SK-N-MC (cell line): ENCODE measurements around the gene PLXNB3.

ENCODE experiments used
- DNase-seq: peaks from one replicate; pipeline ENCODE4 v3.0.0-alpha.2; 2011; ENCODE audit warnings: low read depth, low spot score
- H3K27ac ChIP-seq: fragments of 200-600 bp; sonication (generic); 2 replicates; pipeline ENCODE4 v1.5.1; 2016; ENCODE audit warnings: mixed run types
- H3K36me3 ChIP-seq: fragments of 200-600 bp; sonication (generic); 2 replicates; pipeline ENCODE4 v1.6.1; 2017; ENCODE audit warnings: antibody characterized with exemption, low read length, mixed read lengths; ENCODE audit not compliant: insufficient read depth
- H3K4me3 ChIP-seq: fragments of 200-600 bp; sonication (generic); 2 replicates; pipeline ENCODE4 v1.5.1; 2016
- H3K9ac ChIP-seq: fragments of 200-600 bp; sonication (generic); 2 replicates; pipeline ENCODE4 v1.8.0; 2017; ENCODE audit warnings: mixed run types, mixed read lengths; ENCODE audit not compliant: insufficient read length
- H3K9me3 ChIP-seq: fragments of 200-600 bp; sonication (generic); 2 replicates; pipeline ENCODE4 v1.6.1; 2017; ENCODE audit warnings: low read depth, mild to moderate bottlenecking, antibody characterized with exemption, low read length, moderate library complexity, mixed read lengths
- EZH2 ChIP-seq: fragments of 200-600 bp; sonication (generic); IDR thresholded peaks from one replicate; pipeline ENCODE4 v1.6.1; 2017; ENCODE audit warnings: antibody characterized with exemption
- FOXP2 ChIP-seq: optimal IDR thresholded peaks from 2 replicates; pipeline ENCODE3; 2011; ENCODE audit warnings: mild to moderate bottlenecking, moderate library complexity; ENCODE audit not compliant: insufficient read depth; ENCODE audit errors: extremely low read length, control extremely low read depth
- POLR2AphosphoS5 ChIP-seq: IDR thresholded peaks from 2 replicates; pipeline ENCODE4 v1.6.1; 2012; ENCODE audit warnings: mild to moderate bottlenecking, low read depth, low read length, borderline replicate concordance

PLXNB3 gene

DNA sequence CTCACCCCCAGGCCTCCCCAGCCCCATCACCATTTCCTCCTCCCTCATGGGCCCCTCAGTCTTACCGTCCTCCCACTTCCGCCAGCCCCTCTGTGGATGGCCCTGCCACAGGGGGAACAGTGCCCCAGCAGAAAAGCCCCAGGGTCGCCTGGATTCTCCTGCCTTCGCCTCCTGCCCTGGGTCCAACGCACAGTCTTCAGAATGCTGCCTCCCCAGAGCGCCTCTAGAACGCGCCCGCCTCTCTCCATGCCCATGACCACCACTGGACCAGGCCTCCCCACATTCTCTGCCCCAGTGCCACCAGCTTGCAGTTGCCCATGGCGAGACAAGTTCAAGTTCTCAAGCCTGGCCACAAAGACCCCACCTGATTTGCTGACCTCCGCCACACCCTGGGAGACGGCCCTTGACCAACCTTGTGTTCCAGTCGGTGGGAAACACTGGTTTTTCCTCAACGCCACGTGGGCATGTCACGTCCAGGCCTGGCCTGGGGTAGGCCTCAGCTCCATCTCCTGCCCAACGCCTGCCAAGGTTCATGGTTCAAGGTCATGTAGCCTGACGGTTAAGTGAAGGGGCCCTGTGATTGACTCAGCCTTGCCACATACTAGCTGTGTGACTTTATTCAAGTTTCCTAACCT lies 634 bp upstream of the PLXNB3 start:
- H3K9me3 ChIP-seq, result no peaks in the 10 kb centered on the region
- DNase-seq, result no peak
- TF ChIP-seq POLR2AphosphoS5, result no peak
- TF ChIP-seq EZH2, result no peak
- no peak for TF ChIP-seq FOXP2
- no peak overlapping the region for H3K27ac ChIP-seq
- H3K4me3 ChIP-seq, result no peak overlapping the region
- H3K36me3 ChIP-seq, result no peaks in the 10 kb centered on the region
- H3K9ac ChIP-seq, result no peak overlapping the region

GRCh38 chrX:153764786-153765137 lies 713 bp downstream of the PLXNB3 start:
- TF ChIP-seq EZH2 (no peak), POLR2AphosphoS5 (no peak), FOXP2 (no peak)
- no peaks in the 10 kb centered on the region for H3K9me3 ChIP-seq
- no peaks in the 10 kb centered on the region for H3K36me3 ChIP-seq
- H3K4me3 ChIP-seq, result no peak overlapping the region
- DNase-seq, result no peak
- H3K9ac ChIP-seq, result no peak overlapping the region
- no peak overlapping the region for H3K27ac ChIP-seq

GRCh38 chrX:153765138-153766079 lies 1.4 kb downstream of the PLXNB3 start:
- Histone ChIP-seq H3K27ac (no peak overlapping the region), H3K4me3 (0 out of 2 replicates have a peak overlapping the region, but pooled peaks have one; percentile 12), H3K9me3 (no peaks in the 10 kb centered on the region), H3K36me3 (no peaks in the 10 kb centered on the region), H3K9ac (no peak overlapping the region)
- no peak for DNase-seq
- TF ChIP-seq POLR2AphosphoS5 (no peak), FOXP2 (no peak), EZH2 (no peak)

- DNase-seq, result no peak
- no peak overlapping the region for H3K27ac ChIP-seq
- no peaks in the 10 kb centered on the region for H3K9me3 ChIP-seq
- TF ChIP-seq FOXP2, result no peak
- no peak for TF ChIP-seq EZH2
- TF ChIP-seq POLR2AphosphoS5, result no peak
- no peaks in the 10 kb centered on the region for H3K36me3 ChIP-seq
- H3K9ac ChIP-seq, result no peak overlapping the region
- H3K4me3 ChIP-seq, result 0 out of 2 replicates have a peak overlapping the region, but pooled peaks have one; percentile 12
Observed at GRCh38 chrX:153766098-153766817, 2.2 kb downstream of the PLXNB3 start.

GRCh38 chrX:153766871-153767673 lies 3.0 kb downstream of the PLXNB3 start:
- DNase-seq, result no peak
- Histone ChIP-seq H3K9ac (no peak overlapping the region), H3K27ac (no peak overlapping the region), H3K36me3 (no peaks in the 10 kb centered on the region), H3K4me3 (no peak overlapping the region), H3K9me3 (no peaks in the 10 kb centered on the region)
- no peak for TF ChIP-seq POLR2AphosphoS5
- TF ChIP-seq FOXP2, result no peak
- no peak for TF ChIP-seq EZH2

GRCh38 chrX:153767674-153768055 lies 3.6 kb downstream of the PLXNB3 start:
- H3K9me3 ChIP-seq, result no peaks in the 10 kb centered on the region
- H3K4me3 ChIP-seq, result no peak overlapping the region
- no peak overlapping the region for H3K9ac ChIP-seq
- DNase-seq, result no peak
- no peaks in the 10 kb centered on the region for H3K36me3 ChIP-seq
- TF ChIP-seq POLR2AphosphoS5 (no peak), FOXP2 (no peak), EZH2 (no peak)
- no peak overlapping the region for H3K27ac ChIP-seq

DNA sequence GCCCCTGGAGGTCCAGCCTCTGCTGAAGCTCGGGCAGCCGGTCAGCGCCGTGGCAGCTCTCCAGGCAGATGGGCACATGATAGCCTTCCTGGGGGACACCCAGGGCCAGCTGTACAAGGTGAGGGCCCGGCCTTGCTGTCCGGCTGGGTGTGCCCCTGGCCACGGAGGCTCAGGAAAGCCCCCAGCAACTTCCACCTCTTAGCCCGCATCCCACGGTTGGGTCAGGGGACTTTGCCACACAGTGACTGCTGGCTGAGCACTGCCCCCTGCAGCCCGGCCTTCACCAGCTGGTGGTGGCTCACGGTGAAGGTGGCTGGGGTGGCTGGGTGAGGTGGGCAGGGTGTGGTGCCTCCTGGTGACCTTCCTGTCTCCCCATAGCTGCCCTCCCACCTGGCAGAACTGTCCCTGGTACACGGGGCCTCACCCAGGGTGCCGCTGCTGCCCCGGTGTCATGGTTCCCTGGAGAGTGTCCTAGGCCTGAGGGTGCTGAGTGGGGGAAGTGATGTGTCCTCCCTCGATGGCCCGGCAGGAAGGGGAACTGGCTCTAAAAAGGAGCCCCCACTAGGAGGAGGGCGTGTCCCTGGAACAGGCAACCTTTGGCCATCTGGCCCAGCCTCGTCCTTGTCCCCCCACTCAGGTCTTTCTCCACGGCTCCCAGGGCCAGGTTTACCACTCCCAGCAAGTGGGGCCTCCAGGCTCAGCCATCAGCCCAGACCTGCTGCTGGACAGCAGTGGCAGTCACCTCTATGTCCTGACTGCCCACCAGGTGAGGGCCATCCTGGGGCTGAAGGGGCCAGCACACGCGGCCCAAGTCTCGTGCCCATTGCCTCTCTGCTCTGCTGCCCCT lies 4.5 kb downstream of the PLXNB3 start:
- TF ChIP-seq EZH2 (no peak), POLR2AphosphoS5 (no peak), FOXP2 (no peak)
- no peak overlapping the region for H3K27ac ChIP-seq
- H3K4me3 ChIP-seq, result no peak overlapping the region
- H3K9me3 ChIP-seq, result no peaks in the 10 kb centered on the region
- DNase-seq, result no peak
- no peak overlapping the region for H3K9ac ChIP-seq
- no peaks in the 10 kb centered on the region for H3K36me3 ChIP-seq
